ENCODE data around the gene CATSPERB.
"Not testable (repeated sequence)": the region's sequence is repeated elsewhere in the genome, so short reads cannot be mapped to it uniquely, and the experiment has no call there.

The CATSPERB gene

DNA sequence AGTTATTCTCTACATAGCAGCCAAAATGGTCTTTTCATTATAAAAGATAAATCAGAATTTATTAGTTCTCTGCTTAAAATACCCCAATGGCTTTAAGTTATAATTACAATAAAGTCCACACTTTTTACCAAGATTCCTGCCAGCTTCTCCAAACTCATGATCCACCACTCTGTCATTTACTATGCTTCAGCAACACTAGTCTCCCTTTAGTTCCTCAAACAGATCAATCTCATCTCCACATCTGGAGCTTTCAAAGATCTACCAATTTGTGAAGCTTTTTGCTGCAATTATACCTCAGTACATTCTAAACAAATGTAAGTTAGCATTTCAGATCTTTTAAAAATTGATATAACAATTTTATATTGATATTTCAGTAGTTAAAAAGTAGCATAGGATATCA lies 24.9 kb downstream of the CATSPERB start:
- Histone ChIP-seq H3K27me3 (ENCODE audit: insufficient read depth, low read length) (peaks cover 5% of the 10 kb centered on the region; the same call in 1 of the 2 replicates), H3K79me2 (ENCODE audit: control insufficient read depth, insufficient read depth, low read length, unreplicated experiment) (no peaks in the 10 kb centered on the region), H3K36me3 (ENCODE audit: insufficient read depth, low read length) (no peaks in the 10 kb centered on the region), H2AFZ (ENCODE audit: low read length, unreplicated experiment) (no peak overlapping the region), H3K4me1 (ENCODE audit: control insufficient read depth, insufficient read depth, low read length, unreplicated experiment) (no peaks in the 10 kb centered on the region), H3K4me3 (ENCODE audit: low read depth, low read length) (no peak overlapping the region), H3K27ac (ENCODE audit: low read depth, low read length) (no peak overlapping the region)

DNA sequence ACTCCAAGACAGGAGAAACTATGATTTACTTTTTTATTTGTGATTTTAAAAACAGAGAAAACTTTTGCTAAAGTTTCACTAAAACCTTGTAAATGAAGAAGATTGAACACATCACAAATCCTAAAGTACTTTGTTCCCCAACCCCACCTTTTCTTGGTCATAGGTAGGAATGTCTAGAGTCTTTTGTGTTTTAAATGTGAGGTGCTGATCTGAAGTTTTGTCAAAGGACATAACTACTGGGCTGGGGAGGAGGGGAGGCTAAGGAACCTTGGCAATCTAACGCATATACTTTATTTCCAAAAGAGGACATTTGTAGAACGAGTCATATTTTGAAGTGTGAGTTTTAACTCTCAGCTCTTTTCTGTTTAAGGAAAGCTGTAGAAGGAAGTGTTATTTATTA lies 37.2 kb downstream of the CATSPERB start:
- Histone ChIP-seq H3K79me2 (ENCODE audit: control insufficient read depth, insufficient read depth, low read length, unreplicated experiment) (no peaks in the 10 kb centered on the region), H3K36me3 (ENCODE audit: insufficient read depth, low read length) (no peaks in the 10 kb centered on the region)

DNA sequence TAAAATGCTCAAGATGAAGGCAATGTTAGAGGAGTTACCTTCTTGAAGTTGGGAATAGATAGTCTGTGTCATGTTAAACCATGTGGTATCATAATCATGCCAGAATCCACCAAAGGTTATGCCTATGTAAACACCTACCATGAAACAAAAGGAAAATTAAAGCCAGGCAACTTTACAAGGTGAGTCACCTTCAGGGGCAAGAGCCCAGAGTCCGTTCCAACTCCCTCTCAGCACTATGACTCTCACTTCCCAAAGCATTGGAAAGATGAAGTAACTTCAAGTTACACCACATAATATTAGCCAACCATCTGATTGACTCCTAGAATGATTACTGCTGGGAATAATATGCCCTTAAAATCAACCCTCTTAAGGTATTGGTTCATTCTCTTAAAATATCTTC lies 38.5 kb downstream of the CATSPERB start:
- Histone ChIP-seq H3K4me3 (ENCODE audit: low read depth, low read length) (no peak overlapping the region), H3K36me3 (ENCODE audit: insufficient read depth, low read length) (no peaks in the 10 kb centered on the region), H3K27ac (ENCODE audit: low read depth, low read length) (no peak overlapping the region), H3K4me1 (ENCODE audit: control insufficient read depth, insufficient read depth, low read length, unreplicated experiment) (no peaks in the 10 kb centered on the region), H2AFZ (ENCODE audit: low read length, unreplicated experiment) (no peak overlapping the region), H3K79me2 (ENCODE audit: control insufficient read depth, insufficient read depth, low read length, unreplicated experiment) (no peaks in the 10 kb centered on the region), H3K27me3 (ENCODE audit: insufficient read depth, low read length) (peaks cover 29% of the 10 kb centered on the region)

More for the DNA sequence above, 37.2 kb downstream of the CATSPERB start:
- H3K27me3 ChIP-seq (ENCODE audit: insufficient read depth, low read length), result peaks cover 30% of the 10 kb centered on the region
- H3K27ac ChIP-seq (ENCODE audit: low read depth, low read length), result no peak overlapping the region
- no peak overlapping the region for H2AFZ ChIP-seq (ENCODE audit: low read length, unreplicated experiment)
- H3K4me1 ChIP-seq (ENCODE audit: control insufficient read depth, insufficient read depth, low read length, unreplicated experiment), result no peaks in the 10 kb centered on the region
- H3K4me3 ChIP-seq (ENCODE audit: low read depth, low read length), result no peak overlapping the region

- Histone ChIP-seq H3K27me3 (ENCODE audit: insufficient read depth, low read length) (peaks cover 19% of the 10 kb centered on the region), H3K79me2 (ENCODE audit: control insufficient read depth, insufficient read depth, low read length, unreplicated experiment) (no peaks in the 10 kb centered on the region), H2AFZ (ENCODE audit: low read length, unreplicated experiment) (no peak overlapping the region), H3K4me3 (ENCODE audit: low read depth, low read length) (no peak overlapping the region), H3K27ac (ENCODE audit: low read depth, low read length) (no peak overlapping the region), H3K36me3 (ENCODE audit: insufficient read depth, low read length) (no peaks in the 10 kb centered on the region), H3K4me1 (ENCODE audit: control insufficient read depth, insufficient read depth, low read length, unreplicated experiment) (no peaks in the 10 kb centered on the region)
Observed at GRCh38 chr14:91692075-91692474, 39.8 kb downstream of the CATSPERB start.

- no peaks in the 10 kb centered on the region for H3K4me1 ChIP-seq (ENCODE audit: control insufficient read depth, insufficient read depth, low read length, unreplicated experiment)
- H3K79me2 ChIP-seq (ENCODE audit: control insufficient read depth, insufficient read depth, low read length, unreplicated experiment), result no peaks in the 10 kb centered on the region
- H3K27ac ChIP-seq (ENCODE audit: low read depth, low read length), result no peak overlapping the region
- no peaks in the 10 kb centered on the region for H3K36me3 ChIP-seq (ENCODE audit: insufficient read depth, low read length)
- peaks cover 12% of the 10 kb centered on the region for H3K27me3 ChIP-seq (ENCODE audit: insufficient read depth, low read length)
- H2AFZ ChIP-seq (ENCODE audit: low read length, unreplicated experiment), result no peak overlapping the region
- H3K4me3 ChIP-seq (ENCODE audit: low read depth, low read length), result no peak overlapping the region
Observed at GRCh38 chr14:91689608-91690007, 42.3 kb downstream of the CATSPERB start.

DNA sequence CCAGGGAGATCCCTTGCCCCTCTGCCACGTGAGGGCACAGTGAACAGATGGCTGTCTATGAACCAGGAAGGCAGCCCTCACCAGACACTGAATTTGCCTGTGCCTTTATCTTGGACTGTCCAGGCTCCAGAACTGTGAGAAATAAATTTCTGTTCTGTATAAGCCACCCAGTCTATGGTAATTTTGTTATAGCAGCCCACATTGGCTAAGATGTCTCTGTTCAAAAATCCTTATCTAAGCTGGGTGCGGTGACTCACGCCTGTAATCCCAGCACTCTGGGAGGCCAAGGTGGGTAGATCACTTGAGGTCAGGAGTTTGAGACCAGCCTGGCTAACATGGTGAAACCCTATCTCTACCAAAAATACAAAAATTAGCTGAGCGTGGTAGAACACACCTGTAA lies 44.5 kb downstream of the CATSPERB start:
- H3K4me1 ChIP-seq (ENCODE audit: control insufficient read depth, insufficient read depth, low read length, unreplicated experiment); H3K27ac ChIP-seq (ENCODE audit: low read depth, low read length); H3K4me3 ChIP-seq (ENCODE audit: low read depth, low read length); H2AFZ ChIP-seq (ENCODE audit: low read length, unreplicated experiment); H3K79me2 ChIP-seq (ENCODE audit: control insufficient read depth, insufficient read depth, low read length, unreplicated experiment); H3K36me3 ChIP-seq (ENCODE audit: insufficient read depth, low read length): not testable (repeated sequence)
- H3K27me3 ChIP-seq (ENCODE audit: insufficient read depth, low read length), result peaks cover 29% of the 10 kb centered on the region

- Histone ChIP-seq H3K27ac (ENCODE audit: low read depth, low read length) (no peak overlapping the region), H3K27me3 (ENCODE audit: insufficient read depth, low read length) (peaks cover 46% of the 10 kb centered on the region), H3K4me3 (ENCODE audit: low read depth, low read length) (no peak overlapping the region), H3K79me2 (ENCODE audit: control insufficient read depth, insufficient read depth, low read length, unreplicated experiment) (no peaks in the 10 kb centered on the region), H3K4me1 (ENCODE audit: control insufficient read depth, insufficient read depth, low read length, unreplicated experiment) (no peaks in the 10 kb centered on the region), H2AFZ (ENCODE audit: low read length, unreplicated experiment) (no peak overlapping the region), H3K36me3 (ENCODE audit: insufficient read depth, low read length) (no peaks in the 10 kb centered on the region)
Observed at GRCh38 chr14:91685600-91685999, 46.3 kb downstream of the CATSPERB start.

DNA sequence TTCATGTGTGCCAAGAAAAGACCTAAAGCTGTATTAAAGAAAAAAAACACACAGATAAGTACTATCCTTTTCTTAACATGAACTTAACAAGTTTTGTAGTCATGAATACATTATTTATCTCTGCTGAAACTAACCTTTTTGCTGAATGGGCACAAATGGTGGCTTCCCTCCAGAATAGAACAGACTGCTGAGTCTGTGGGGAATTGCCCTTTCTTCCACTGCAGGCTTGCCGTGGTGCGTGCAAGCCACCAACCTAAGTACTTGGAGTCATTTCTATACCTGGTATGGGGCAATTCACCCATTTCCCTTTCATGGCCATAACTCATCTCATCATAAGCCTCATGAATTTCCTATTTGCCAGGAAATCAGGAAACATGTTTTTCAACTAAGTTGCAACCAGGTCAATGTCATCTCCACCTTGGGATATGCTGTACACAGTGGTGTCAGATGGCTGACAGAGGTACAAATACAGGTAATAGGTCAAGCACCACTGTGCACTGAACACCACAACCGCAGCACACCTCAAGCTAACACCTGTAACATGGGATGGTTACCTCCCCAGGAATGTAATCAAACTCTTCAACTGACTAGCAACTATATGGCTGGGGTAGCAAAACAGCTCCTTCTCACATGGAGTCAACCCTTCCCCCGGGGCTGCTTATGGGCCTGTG lies 49.9 kb downstream of the CATSPERB start:
- no peak overlapping the region for H3K27ac ChIP-seq (ENCODE audit: low read depth, low read length)
- H3K36me3 ChIP-seq (ENCODE audit: insufficient read depth, low read length), result no peaks in the 10 kb centered on the region
- no peak overlapping the region for H2AFZ ChIP-seq (ENCODE audit: low read length, unreplicated experiment)
- H3K79me2 ChIP-seq (ENCODE audit: control insufficient read depth, insufficient read depth, low read length, unreplicated experiment), result no peaks in the 10 kb centered on the region
- peaks cover 39% of the 10 kb centered on the region for H3K27me3 ChIP-seq (ENCODE audit: insufficient read depth, low read length)
- no peaks in the 10 kb centered on the region for H3K4me1 ChIP-seq (ENCODE audit: control insufficient read depth, insufficient read depth, low read length, unreplicated experiment)
- H3K4me3 ChIP-seq (ENCODE audit: low read depth, low read length), result no peak overlapping the region

DNA sequence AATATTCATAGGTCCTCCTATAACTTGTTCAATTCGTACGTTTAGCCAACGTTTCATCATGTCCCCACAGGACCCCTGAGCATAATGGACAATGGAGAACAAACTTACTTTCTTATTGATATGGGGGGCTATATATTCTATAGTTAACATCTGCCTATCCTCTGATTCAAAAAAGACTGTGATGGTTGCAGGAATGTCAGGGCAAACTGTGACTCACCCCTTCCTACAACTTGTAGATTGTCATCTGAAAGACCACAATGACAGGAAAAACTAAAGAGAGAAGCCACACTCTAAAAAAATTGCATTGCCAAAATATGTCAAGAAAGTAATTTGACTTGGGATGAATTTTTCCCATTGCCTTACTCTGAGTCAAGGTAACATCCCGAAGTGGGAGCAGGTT lies 50.8 kb downstream of the CATSPERB start:
- Histone ChIP-seq H3K27ac (ENCODE audit: low read depth, low read length) (no peak overlapping the region), H3K36me3 (ENCODE audit: insufficient read depth, low read length) (no peaks in the 10 kb centered on the region), H3K4me1 (ENCODE audit: control insufficient read depth, insufficient read depth, low read length, unreplicated experiment) (no peaks in the 10 kb centered on the region), H3K4me3 (ENCODE audit: low read depth, low read length) (no peak overlapping the region), H2AFZ (ENCODE audit: low read length, unreplicated experiment) (no peak overlapping the region), H3K27me3 (ENCODE audit: insufficient read depth, low read length) (peaks cover 39% of the 10 kb centered on the region), H3K79me2 (ENCODE audit: control insufficient read depth, insufficient read depth, low read length, unreplicated experiment) (no peaks in the 10 kb centered on the region)

- Histone ChIP-seq H3K27ac (ENCODE audit: low read depth, low read length) (no peak overlapping the region), H3K79me2 (ENCODE audit: control insufficient read depth, insufficient read depth, low read length, unreplicated experiment) (no peaks in the 10 kb centered on the region), H3K4me1 (ENCODE audit: control insufficient read depth, insufficient read depth, low read length, unreplicated experiment) (no peaks in the 10 kb centered on the region), H3K27me3 (ENCODE audit: insufficient read depth, low read length) (peaks cover 34% of the 10 kb centered on the region), H2AFZ (ENCODE audit: low read length, unreplicated experiment) (no peak overlapping the region), H3K4me3 (ENCODE audit: low read depth, low read length) (no peak overlapping the region), H3K36me3 (ENCODE audit: insufficient read depth, low read length) (no peaks in the 10 kb centered on the region)
Observed at GRCh38 chr14:91679273-91679672, 52.6 kb downstream of the CATSPERB start.

GRCh38 chr14:91677687-91678086 lies 54.2 kb downstream of the CATSPERB start:
- not testable (repeated sequence) for H3K4me1 ChIP-seq (ENCODE audit: control insufficient read depth, insufficient read depth, low read length, unreplicated experiment); H3K79me2 ChIP-seq (ENCODE audit: control insufficient read depth, insufficient read depth, low read length, unreplicated experiment); H3K27ac ChIP-seq (ENCODE audit: low read depth, low read length); H3K4me3 ChIP-seq (ENCODE audit: low read depth, low read length); H3K36me3 ChIP-seq (ENCODE audit: insufficient read depth, low read length); H2AFZ ChIP-seq (ENCODE audit: low read length, unreplicated experiment)
- H3K27me3 ChIP-seq (ENCODE audit: insufficient read depth, low read length), result peaks cover 18% of the 10 kb centered on the region; the same call in 1 of the 2 replicates

Measured in ACC112 (cell line).